ENCODE measurements around the gene CCN2. TPM values are rescaled to one million over a fixed set of nuclear protein-coding genes. Genes with fewer than 3 reads are reported as not detected.

Gene CCN2
- total and polyA plus RNA-seq, 2 of the 8 experiments (the other 6 are each of a cell fraction or from before 2014, with no cell fraction given) = 25.0 to 107 TPM

DNA sequence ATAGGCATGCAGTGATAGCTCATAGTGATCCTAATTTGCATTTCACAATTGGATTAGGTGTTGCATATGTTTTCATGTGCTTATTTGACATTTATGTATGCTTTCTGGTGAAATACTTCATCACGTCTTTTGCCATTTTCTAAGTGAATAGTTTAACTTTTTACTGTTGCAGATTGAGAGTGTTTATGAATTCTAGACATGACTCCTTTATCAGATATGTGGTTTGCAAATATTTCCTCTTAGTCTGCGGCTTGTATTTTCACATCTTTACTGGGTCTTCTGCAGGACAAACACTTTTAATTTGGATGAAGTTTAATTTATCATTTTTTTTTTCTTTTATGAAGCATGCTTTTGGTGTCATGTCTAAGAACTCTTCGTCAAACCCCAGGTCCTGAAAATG, 39.2 kb downstream of the CCN2 start:
- Histone ChIP-seq H2BK20ac (ENCODE audit: low read length) (no peak overlapping the region), H2BK5ac (ENCODE audit: low read depth, low read length) (no peak overlapping the region), H3K23me2 (ENCODE audit: low read depth, low read length) (no peaks in the 10 kb centered on the region), H3K4ac (replicated peaks; ENCODE audit: insufficient read length, low read depth, low read length) (no peak overlapping the region), H3K9ac (replicated peaks in 1 of 4; ENCODE audit: extremely low read depth in 1 of 4, low read depth in 3 of 4, low read length in 3 of 4) (no peak overlapping the region), H3K27ac (ENCODE audit: low read depth, low read length) (no peak overlapping the region), H4K20me1 (replicated peaks in 1 of 2; ENCODE audit: control insufficient read depth in 1 of 2, insufficient read depth in 2 of 2, low read length in 2 of 2) (peaks cover 0 to 3% of the 10 kb centered on the region in 2 experiments), H4K8ac (ENCODE audit: extremely low read depth, insufficient read depth, low read length) (no peak overlapping the region), H3K23ac (ENCODE audit: insufficient read length) (no peak overlapping the region), H3K36me3 (ENCODE audit: control insufficient read depth in 2 of 4, insufficient read depth in 4 of 4, low read length in 3 of 4) (peaks cover 4 to 95% (median 66%) of the 10 kb centered on the region in 4 experiments; a peak in 7 of 8 replicates), H3K14ac (ENCODE audit: insufficient read length) (no peak overlapping the region), H3K79me2 (ENCODE audit: control insufficient read depth in 1 of 2, insufficient read depth in 2 of 2, low read length in 2 of 2) (peaks cover 0 to 34% of the 10 kb centered on the region in 2 experiments; a peak in 2 of 4 replicates), H2BK15ac (ENCODE audit: low read length) (no peak overlapping the region), H3K18ac (ENCODE audit: extremely low read depth, low read length) (no peak overlapping the region), H2AK5ac (ENCODE audit: low read depth, low read length) (no peak overlapping the region), H3K4me3 (ENCODE audit: extremely low read depth in 1 of 4, insufficient read depth in 2 of 4, low read depth in 3 of 4, low read length in 4 of 4) (no peak overlapping the region), H3K4me1 (replicated peaks in 1 of 4; ENCODE audit: control insufficient read depth in 3 of 4, insufficient read depth in 4 of 4, low read length in 3 of 4) (peaks cover 0 to 8% (median 5%) of the 10 kb centered on the region in 4 experiments; a peak in 3 of 7 replicates), H3K9me3 (ENCODE audit: insufficient read depth in 2 of 2, low read depth in 1 of 2, low read length in 1 of 2) (peaks cover 7 to 13% of the 10 kb centered on the region in 2 experiments; a peak in 2 of 4 replicates), H4K91ac (replicated peaks; ENCODE audit: insufficient read length, low read length) (no peak overlapping the region), H3K56ac (replicated peaks; ENCODE audit: insufficient read length, low read depth, low read length) (no peak overlapping the region), H2BK120ac (replicated peaks; ENCODE audit: low read depth, low read length) (no peak overlapping the region), H3K27me3 (replicated peaks in 1 of 4; ENCODE audit: control insufficient read depth in 3 of 4, extremely low read depth in 1 of 4, insufficient read depth in 3 of 4, low read length in 3 of 4) (no peaks in the 10 kb centered on the region), H2BK12ac (ENCODE audit: low read depth, low read length) (no peak overlapping the region), H4K5ac (ENCODE audit: insufficient read length, low read depth, low read length) (no peak overlapping the region), H2AFZ (ENCODE audit: low read length) (no peak overlapping the region), H3K4me2 (ENCODE audit: insufficient read depth in 1 of 2, low read depth in 2 of 2, low read length in 2 of 2) (no peak overlapping the region), H3K79me1 (ENCODE audit: low read depth, low read length) (no peaks in the 10 kb centered on the region; the same call in 1 of the 2 replicates)
- ChIA-PET CTCF (ENCODE audit: partially characterized antibody) (interaction anchor here (1.0 to 3.9 kb wide), 4 partner anchors 10 to 217 kb away, joined by 4 to 42 read pairs (median 12); no protein-coding TSS in a partner anchor), POLR2A (ENCODE audit: partially characterized antibody) (interaction anchor here (0.8 to 1.4 kb wide), 3 partner anchors 11 to 40 kb away, joined by 3 read pairs; partner anchors contain the start of gene CCN2)
- DNase-seq (ENCODE audit: low read depth in 1 of 2, low spot score in 2 of 2) (no peak), FAIRE-seq (no peak)
- no peak for TF ChIP-seq RBBP5 (IDR thresholded peaks at IDR 0.05; ENCODE audit: borderline replicate concordance, low read depth, low read length)
- TF ChIP-seq POLR2AphosphoS5 (IDR thresholded peaks at IDR 0.05; ENCODE audit: low read depth, low read length) = no peak
- TF ChIP-seq RXRA (IDR thresholded peaks at IDR 0.05; ENCODE audit: insufficient read depth, low read depth, low read length) = no peak
- no peak for TF ChIP-seq CTBP2 (IDR thresholded peaks at IDR 0.05; ENCODE audit: borderline replicate concordance, insufficient read depth, insufficient read length, low read length)
- WGBS, 2 experiments (ENCODE audit: extremely low coverage in 1 of 2, insufficient coverage in 1 of 2, insufficient read length in 1 of 2, insufficient replicate concordance in 2 of 2, low coverage in 1 of 2, low lambda C conversion rate in 2 of 2, missing lambda C conversion rate in 1 of 2) = 92% methylated on average over 3 of the region's 3 CpGs; no CpG with 5 or more reads in 1 of the 2 experiments
